Bone marrow (tissue), 2 donors: ENCODE results near the gene BANP.
"Not testable (repeated sequence)": the region's sequence is repeated elsewhere in the genome, so short reads cannot be mapped to it uniquely, and the experiment has no call there.

Experiments
- DNase-seq, 2 donors: peaks; one replicate each; lab custom pipeline; 2025; lab: John Stamatoyannopoulos, UW

BANP gene

DNA sequence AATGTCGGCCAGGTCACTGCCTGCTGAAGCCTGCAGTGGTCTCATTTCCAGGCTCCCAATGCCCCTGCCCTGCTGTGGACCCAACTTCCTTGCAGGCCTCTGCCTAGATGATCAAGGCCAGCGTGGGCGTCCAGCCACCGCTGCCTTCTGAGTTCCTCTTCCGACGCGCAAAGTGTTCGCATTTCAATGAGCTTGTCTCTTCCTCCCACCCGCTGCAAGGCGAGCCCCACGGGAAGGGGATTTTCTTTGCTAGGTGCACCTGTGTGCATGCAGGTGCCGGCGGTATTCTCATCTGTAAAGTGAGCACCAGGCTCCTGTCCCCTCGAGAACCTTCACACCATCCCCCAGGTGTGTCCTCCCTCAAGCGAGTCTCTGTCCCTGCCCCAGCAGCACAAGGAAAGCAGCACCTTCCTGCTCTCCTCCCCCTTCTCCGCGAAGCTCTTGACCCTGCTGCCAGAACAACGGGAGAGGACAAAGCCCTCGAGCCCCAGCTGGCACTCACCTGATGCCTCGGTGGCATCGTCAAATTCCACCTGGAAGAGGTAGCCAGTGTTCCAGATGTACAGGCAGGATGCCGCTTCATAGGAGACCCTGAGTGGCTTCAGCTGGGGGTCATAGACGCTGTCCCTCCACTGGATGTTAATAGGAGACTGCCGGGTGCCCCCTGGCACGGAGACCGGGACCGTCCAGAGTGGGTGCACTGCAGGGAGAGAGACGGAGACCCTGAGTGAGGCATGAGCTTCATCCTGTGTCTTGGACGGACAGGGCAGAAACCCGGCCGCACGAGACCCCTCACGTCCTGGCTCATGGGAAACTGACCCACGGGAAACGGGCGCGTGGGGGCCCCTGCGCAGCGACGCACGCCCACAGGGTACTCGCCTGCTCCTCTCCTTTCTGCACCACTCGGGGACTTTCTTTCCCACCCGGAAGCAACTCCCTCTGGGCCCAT is 24.7 kb upstream of the BANP start:
- no peak for DNase-seq

- DNase-seq: no peak
Observed at GRCh38 chr16:87927195-87927562, 24.1 kb upstream of the BANP start.

DNA sequence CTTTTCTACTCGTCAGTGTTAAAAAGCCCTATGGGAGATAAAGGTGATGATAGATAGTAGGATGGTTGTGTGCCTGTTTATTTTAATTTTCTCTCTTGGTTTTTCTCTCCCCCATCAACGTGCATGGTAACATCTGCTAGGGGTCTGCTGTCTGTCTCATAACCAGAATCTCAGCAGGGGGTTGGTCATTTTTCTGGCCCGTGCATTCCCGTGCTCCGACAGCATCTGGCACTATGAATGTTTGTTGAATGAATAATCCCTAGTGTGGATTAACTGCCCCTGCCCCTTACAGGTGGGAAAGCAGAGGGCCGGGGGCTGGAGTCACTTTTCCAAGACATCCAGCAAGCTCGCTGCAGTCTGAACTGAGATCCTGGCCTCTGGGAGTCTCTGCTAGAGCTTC is 21.2 kb upstream of the BANP start:
- no peak for DNase-seq

DNA sequence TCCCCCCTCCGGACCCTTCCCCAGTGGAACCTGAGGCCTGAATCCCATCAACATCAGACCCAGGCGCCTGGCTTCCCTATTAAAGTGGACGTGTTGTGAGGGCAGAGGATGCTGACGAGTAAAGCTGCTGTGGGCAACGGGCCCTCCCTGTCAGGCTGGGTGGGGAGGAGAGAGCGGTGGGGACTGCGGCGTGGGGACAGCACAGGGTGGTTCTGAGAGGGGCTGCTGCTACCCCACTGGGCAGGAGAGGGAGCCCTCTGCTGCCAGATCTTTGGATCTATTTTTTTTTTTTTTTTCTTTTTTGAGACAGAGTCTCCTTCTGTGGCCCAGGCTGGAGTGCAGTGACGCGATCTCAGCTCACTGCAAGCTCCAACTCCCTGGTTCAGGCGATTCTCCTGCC is 20.8 kb upstream of the BANP start:
- DNase-seq: peak in 1 of 2 donors; percentile 6

DNA sequence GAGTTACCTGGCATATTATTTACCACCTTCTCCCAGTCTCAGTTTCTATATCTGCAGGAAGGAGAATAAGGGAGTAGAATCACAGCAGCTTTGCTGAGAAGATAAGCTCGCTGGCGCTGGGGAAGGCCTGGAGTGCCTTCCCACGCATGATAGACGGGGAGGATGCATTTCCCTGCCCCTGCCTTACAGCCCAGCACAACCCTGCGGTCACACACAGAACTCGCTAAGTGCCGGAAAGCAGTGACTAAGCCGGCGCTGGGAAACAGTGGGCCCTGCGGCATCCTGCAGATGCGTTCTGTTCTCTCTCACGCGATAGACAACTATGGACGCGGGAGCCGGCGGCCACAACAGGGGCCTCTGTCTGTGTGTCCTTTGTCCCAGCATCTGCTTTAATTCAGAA is 19.7 kb upstream of the BANP start:
- no peak for DNase-seq

GRCh38 chr16:87932475-87933139 is 18.6 kb upstream of the BANP start:
- not testable (repeated sequence) for DNase-seq

- DNase-seq: no peak
Observed at GRCh38 chr16:87933140-87933495, 18.1 kb upstream of the BANP start.

DNA sequence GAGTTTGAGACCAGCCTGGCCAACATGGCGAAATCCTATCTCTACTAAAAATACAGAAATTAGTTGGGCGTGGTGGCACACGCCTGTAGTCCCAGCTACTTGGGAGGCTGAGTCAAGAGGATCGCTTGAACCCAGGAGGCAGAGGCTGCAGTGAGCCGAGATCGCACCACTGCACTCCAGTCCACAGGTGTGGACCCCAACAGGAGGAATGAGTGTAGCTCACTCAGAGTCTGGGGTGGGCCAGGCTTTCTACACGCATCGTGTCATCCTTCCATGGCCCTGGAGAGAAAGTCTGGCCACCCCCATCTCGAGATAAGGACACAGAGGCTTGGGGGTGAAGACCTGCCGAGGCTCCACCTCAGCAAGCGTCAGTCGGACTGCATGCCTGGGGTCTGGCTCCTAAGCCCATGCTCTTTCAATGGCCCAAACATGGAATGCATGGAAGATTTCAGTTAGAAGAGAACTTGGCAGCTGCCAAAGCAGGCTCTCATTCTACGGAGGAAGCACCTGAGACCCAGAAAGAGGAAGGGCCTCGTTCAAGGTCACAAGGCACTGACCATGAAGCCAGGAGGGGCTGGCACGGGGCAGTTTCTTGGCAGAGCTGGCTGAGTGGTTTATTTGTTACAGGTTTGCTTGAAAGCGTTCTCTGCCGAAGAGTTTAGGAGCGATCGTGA is 16.3 kb upstream of the BANP start:
- DNase-seq: not testable (repeated sequence)

- not testable (repeated sequence) for DNase-seq
Observed at GRCh38 chr16:87936016-87936374, 15.2 kb upstream of the BANP start.

DNA sequence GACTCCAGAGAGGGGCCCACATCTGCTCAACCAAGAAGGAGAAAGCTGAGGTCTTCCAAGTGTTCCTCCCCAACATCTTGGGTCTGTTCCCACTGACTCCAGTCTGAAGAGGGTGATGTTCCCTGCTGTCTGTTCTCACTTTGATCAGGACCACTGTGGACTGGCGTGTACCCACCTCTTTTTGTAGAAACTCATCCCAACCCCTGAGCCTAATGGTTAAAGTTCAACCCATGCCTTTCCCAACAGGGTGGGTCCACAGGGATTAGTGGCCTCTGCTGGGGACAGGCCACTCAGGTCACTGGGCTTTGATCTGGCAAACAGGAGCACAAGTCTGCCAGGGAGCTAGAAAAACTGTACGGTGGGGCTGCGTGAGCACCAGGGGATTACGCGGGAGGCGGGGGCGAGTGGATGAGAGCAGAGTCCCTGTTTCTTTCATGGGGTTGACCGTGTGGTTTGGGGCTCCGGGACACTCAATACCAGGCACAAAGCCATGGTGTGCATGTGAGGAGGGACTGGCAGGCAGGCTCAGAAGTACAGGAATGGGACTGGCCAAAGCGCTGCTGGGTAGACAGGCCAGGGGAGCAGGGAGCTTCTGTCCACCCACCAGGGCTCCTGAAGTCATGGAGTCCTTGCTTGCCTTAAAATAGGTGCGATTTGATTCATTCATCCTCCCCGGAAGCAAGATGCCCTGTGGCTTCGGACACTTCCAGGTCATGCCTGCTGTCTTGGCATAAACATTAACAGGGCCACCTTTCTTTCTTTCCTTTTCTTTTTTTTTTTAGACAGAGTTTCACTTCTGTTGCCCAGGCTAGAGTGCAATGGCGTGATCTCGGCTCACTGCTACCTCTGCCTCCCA is 14.6 kb upstream of the BANP start, which contains the start of gene CA5A:
Gene CA5A, minus strand, starts transcription at position 155 of the 856 bp plus-strand sequence. Its CDS starts 79 bp downstream, at position 76.
- no peak for DNase-seq

- DNase-seq: not testable (repeated sequence)
Observed at GRCh38 chr16:87937231-87937542, 14.0 kb upstream of the BANP start.

DNA sequence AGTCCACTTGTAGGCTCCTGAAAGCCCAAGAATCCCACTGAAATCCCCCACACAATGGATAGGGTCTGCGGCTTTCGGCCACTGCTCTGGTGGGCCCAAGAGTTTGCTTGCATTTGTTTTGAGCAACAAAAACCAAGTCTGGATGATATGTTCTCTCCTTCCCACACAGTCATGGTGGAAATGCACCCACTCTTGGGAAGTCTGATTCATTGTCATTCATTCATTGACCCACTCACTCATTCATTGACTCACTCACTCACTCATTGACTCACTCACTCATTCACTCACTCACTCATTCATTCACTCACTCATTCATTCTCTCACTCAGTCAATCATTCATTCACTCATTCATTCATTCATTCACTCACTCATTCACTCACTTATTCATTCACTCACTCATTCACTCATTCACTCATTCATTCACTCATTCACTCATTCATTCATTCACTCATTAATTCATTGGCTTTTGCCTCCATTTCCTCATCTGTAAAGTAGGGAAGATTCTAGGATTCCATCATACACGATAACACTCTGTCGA is 12.8 kb upstream of the BANP start:
- DNase-seq: no peak

DNA sequence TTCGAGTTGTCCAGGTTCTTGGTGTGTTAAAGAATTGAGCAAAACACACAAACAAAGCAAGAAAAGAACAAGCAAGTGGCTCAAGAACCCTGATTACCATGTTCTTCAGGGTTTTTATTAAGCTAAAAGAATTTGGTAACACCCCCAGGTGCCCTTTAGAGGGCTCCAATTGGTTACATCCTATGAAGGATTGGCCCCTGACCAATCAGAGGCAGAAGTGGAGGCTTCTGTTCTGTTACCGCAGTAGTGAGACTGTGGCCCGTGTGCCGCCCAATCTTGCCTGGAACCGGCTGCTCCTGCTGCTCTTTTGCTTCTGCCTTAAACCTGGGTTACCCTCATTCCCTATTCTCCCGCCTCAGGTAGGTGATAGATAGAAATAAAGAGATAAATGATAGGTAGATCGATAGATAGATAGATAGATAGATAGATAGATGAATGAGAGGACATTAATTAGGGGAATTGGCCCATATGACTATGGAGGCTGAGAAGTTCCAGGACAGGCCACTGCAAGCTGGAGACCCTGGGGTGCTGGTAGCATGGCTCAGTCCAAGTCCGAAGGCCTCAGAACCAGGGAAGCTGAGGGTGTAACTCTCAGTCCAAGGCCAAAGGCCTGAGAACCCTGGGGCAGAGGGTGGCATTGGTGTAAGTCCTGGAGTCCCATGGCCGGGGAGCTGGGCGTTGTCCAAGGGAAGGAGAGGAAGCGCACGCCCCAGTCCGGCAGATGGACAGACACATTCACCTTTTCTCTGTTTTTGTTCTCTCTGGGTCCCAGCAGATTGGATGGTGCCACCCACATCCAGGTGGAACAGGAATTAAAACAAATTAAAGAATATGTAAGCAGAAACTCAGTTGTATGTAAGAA is 11.4 kb upstream of the BANP start:
- no peak for DNase-seq

GRCh38 chr16:87942680-87943079 is 8.6 kb upstream of the BANP start:
- no peak for DNase-seq

DNA sequence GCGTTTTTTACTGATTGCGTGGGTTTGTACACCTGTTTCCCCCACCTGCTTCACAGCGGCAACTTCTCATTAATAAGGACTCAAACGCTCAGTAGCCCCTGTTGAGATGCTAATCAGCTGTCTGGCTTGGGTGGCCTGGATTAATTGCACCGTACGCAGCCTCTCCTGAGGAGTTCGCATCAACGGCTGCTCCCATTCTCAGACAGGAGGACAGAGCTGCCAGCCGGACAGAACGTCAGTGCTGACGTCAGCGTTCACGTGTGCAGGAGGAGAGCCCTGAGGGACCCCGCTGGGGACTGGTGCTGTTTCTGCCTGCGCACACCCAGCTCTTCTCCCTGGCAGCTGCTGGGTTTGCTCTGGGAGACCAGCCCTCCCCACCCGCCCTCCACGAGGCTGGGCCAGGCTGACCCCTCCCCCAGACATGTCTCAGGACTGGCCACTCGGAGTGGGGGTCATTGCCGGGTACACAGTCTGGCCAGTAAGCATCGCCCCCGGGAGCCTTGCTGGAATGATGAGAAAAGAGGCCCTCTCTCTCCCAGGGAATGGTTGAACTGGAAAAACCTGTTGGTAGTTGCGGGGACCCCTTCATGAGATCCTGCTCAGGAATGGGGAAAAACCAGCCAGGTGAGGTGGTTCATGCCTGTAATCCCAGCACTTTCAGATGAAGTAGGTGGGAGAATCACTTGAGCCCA is 5.7 kb upstream of the BANP start:
- peak in 1 of 2 donors; percentile 9 for DNase-seq

DNA sequence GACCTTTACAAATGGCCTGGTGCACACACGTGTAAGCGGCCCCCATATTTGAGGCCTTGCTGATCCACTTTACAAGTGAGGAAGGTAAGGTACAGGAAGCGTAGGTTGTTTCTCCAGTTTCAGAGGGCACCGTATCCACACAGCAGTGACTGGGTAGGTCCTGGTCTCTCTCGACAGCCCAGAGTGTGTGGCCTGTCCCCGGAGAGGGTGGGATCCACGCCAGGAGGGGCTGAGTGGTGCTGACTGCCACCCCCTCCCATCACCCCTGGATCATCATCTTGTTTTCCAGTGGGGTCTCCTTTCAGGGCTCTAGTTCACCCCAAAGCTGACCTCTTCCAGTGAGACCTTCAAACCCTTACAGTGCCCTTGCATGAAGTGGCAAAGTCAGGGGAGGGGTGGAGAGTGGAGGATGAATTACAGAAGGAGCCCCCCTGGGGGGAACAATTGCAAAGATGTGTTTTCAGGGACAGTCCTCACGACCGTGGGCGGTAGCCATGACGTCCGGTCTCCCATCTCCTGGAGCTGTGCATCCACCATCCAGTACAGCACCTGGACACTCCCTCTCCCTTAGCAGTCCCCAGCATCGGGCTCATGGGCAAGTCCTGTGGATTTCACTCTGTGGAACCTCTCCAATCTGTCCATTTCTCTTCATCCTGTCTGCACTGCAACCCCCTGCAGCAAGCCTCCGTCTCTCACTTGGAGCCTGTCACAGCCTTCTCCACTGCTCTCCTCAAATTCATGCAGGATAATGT is 4.5 kb upstream of the BANP start:
- DNase-seq: no peak

- no peak for DNase-seq
Observed at GRCh38 chr16:87947356-87948118, 3.7 kb upstream of the BANP start.

GRCh38 chr16:87948119-87948545 is 3.1 kb upstream of the BANP start:
- DNase-seq: peak; percentile 13 to 89

DNA sequence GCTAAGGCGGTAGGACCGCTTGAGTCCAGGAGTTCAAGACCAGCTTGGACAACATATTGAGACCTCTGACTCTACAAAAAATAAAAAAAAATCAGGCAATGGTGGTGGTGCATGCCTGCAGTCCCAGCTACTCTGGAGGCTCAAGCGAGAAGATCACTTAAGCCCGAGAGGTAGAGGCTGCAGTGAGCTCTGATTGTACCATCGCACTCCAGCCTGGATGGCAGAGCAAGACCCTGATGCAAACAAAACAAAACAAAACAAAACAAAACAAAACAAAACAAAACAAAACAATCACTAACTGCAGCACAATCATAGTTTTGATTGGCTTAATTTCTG is 2.5 kb upstream of the BANP start:
- DNase-seq: no peak
